H9 (cell line): ENCODE results near the gene ATP2B2. TPM values are rescaled to one million over a fixed set of nuclear protein-coding genes. Genes with fewer than 3 reads are reported as not detected.

Experiments
- DNase-seq: peaks from one replicate; pipeline ENCODE4 v3.0.0-alpha.2; 2017
- H2AFZ ChIP-seq: one replicate; pipeline ENCODE4 v1.6.1; 2013; ENCODE audit warnings: mild to moderate bottlenecking, low read length, control low read depth, moderate library complexity
- H2AK5ac ChIP-seq: 2 replicates; pipeline ENCODE4 v1.6.1; 2013; ENCODE audit warnings: low read length, control low read depth, mixed read lengths; ENCODE audit not compliant: insufficient read length
- H2BK120ac ChIP-seq: one replicate; pipeline ENCODE4 v1.6.1; 2013; ENCODE audit warnings: low read depth, mild to moderate bottlenecking, low read length, control low read depth, inconsistent platforms; ENCODE audit not compliant: poor library complexity, severe bottlenecking
- H2BK12ac ChIP-seq: 2 replicates; pipeline ENCODE4 v1.6.1; 2013; ENCODE audit warnings: low read length, control low read depth, mixed read lengths, low read depth; ENCODE audit not compliant: insufficient read length
- H2BK15ac ChIP-seq: 2 replicates; pipeline ENCODE4 v1.6.1; 2013; ENCODE audit warnings: low read depth, low read length, control low read depth
- H2BK20ac ChIP-seq: one replicate; pipeline ENCODE4 v1.6.1; 2013; ENCODE audit warnings: low read depth, mild to moderate bottlenecking, low read length, control low read depth, inconsistent platforms; ENCODE audit not compliant: poor library complexity, severe bottlenecking
- H2BK5ac ChIP-seq: 2 replicates; pipeline ENCODE4 v1.6.1; 2013; ENCODE audit warnings: low read length, control low read depth, mixed read lengths; ENCODE audit not compliant: insufficient read length
- H3K14ac ChIP-seq: 2 replicates; pipeline ENCODE4 v1.6.1; 2013; ENCODE audit warnings: low read length, control low read depth; ENCODE audit not compliant: insufficient read depth
- H3K18ac ChIP-seq: 2 replicates; pipeline ENCODE4 v1.6.1; 2013; ENCODE audit warnings: low read depth, mild to moderate bottlenecking, mixed read lengths, low read length, control low read depth; ENCODE audit not compliant: insufficient read length
- H3K23ac ChIP-seq: 2 replicates; pipeline ENCODE4 v1.6.1; 2013; ENCODE audit warnings: low read length, control low read depth, mixed read lengths, low read depth; ENCODE audit not compliant: insufficient read length
- H3K23me2 ChIP-seq: 2 replicates; pipeline ENCODE4 v1.6.1; 2013; ENCODE audit warnings: low read depth, mild to moderate bottlenecking, mixed read lengths, low read length, control low read depth; ENCODE audit not compliant: insufficient read length, poor library complexity, severe bottlenecking
- H3K27ac ChIP-seq: 2 replicates; pipeline ENCODE4 v1.5.1; 2013; ENCODE audit warnings: low read length, control low read depth, mixed read lengths, low read depth; ENCODE audit not compliant: insufficient read length
- H3K27me3 ChIP-seq: 2 replicates; pipeline ENCODE4 v1.6.1; 2013; ENCODE audit warnings: low read length, control low read depth, inconsistent platforms; ENCODE audit not compliant: insufficient read depth
- H3K4ac ChIP-seq: 2 replicates; pipeline ENCODE4 v1.6.1; 2013; ENCODE audit warnings: low read depth, mild to moderate bottlenecking, control low read depth, inconsistent platforms, low read length, moderate library complexity
- H3K4me1 ChIP-seq: 2 replicates; pipeline ENCODE4 v1.6.1; 2013; ENCODE audit warnings: low read length, control low read depth, inconsistent platforms; ENCODE audit not compliant: insufficient read depth
- H3K4me2 ChIP-seq: 2 replicates; pipeline ENCODE4 v1.6.1; 2013; ENCODE audit warnings: low read length, control low read depth, mixed read lengths; ENCODE audit not compliant: insufficient read length, insufficient read depth
- H3K56ac ChIP-seq: 2 replicates; pipeline ENCODE4 v1.6.1; 2013; ENCODE audit warnings: low read depth, mild to moderate bottlenecking, mixed read lengths, low read length, control low read depth; ENCODE audit not compliant: insufficient read length
- H3K79me1 ChIP-seq: 2 replicates; pipeline ENCODE4 v1.6.1; 2013; ENCODE audit warnings: low read depth, mild to moderate bottlenecking, moderate library complexity, low read length, control low read depth, inconsistent platforms; ENCODE audit not compliant: insufficient read depth, poor library complexity, severe bottlenecking
- H3K79me2 ChIP-seq: 2 replicates; pipeline ENCODE4 v1.6.1; 2013; ENCODE audit warnings: low read length, control low read depth, inconsistent platforms; ENCODE audit not compliant: insufficient read depth
- H3K9ac ChIP-seq: 2 replicates; pipeline ENCODE4 v1.6.1; 2013; ENCODE audit warnings: low read length, control low read depth, mixed read lengths; ENCODE audit not compliant: insufficient read length; ENCODE audit errors: extremely low read depth
- H3K9me3 ChIP-seq: one replicate; pipeline ENCODE4 v1.6.1; 2013; ENCODE audit warnings: low read depth, low read length, inconsistent platforms; ENCODE audit not compliant: control insufficient read depth
- H3T11ph ChIP-seq: one replicate; pipeline ENCODE4 v1.6.1; 2013; ENCODE audit warnings: mild to moderate bottlenecking, low read length, control low read depth, inconsistent platforms
- H4K20me1 ChIP-seq: one replicate; pipeline ENCODE4 v1.6.1; 2013; ENCODE audit not compliant: control insufficient read depth, insufficient read length, insufficient read depth
- H4K5ac ChIP-seq: 2 replicates; pipeline ENCODE4 v1.6.1; 2013; ENCODE audit warnings: low read depth, mild to moderate bottlenecking, mixed read lengths, low read length, control low read depth; ENCODE audit not compliant: insufficient read length
- H4K8ac ChIP-seq: replicated peaks from 2 replicates; pipeline ENCODE4 v1.6.1; 2013; ENCODE audit warnings: low read length, control low read depth, mixed read lengths, low read depth; ENCODE audit not compliant: insufficient read length
- H4K91ac ChIP-seq: 2 replicates; pipeline ENCODE4 v1.6.1; 2013; ENCODE audit warnings: low read depth, mild to moderate bottlenecking, moderate library complexity, mixed read lengths, low read length, control low read depth; ENCODE audit not compliant: insufficient read length
- H3K27ac Mint-ChIP-seq, 3 experiments: 2 replicates in 2 of 3; 3 replicates in 1 of 3; pipeline ENCODE4 v1.8.0; 2020 to 2021; ENCODE audit warnings: mixed read lengths in 3 of 3, mild to moderate bottlenecking in 1 of 3, moderate library complexity in 1 of 3
- H3K27me3 Mint-ChIP-seq: 2 replicates; pipeline ENCODE4 v1.8.0; 2021; ENCODE audit warnings: low read depth, mild to moderate bottlenecking, moderate library complexity, mixed read lengths
- H3K36me3 Mint-ChIP-seq, 3 experiments: 2 replicates in 2 of 3; 3 replicates in 1 of 3; pipeline ENCODE4 v1.8.0; 2020 to 2021; ENCODE audit warnings: low read depth in 3 of 3, mixed read lengths in 3 of 3; ENCODE audit not compliant: insufficient read depth in 1 of 3
- H3K4me1 Mint-ChIP-seq, 2 experiments: 2 replicates each; pipeline ENCODE4 v1.8.0; 2020; ENCODE audit warnings: mixed read lengths in 2 of 2
- H3K4me3 Mint-ChIP-seq, 2 experiments: 2 replicates in 1 of 2; 3 replicates in 1 of 2; pipeline ENCODE4 v1.8.0; 2020 to 2021; ENCODE audit warnings: mild to moderate bottlenecking in 2 of 2, mixed read lengths in 2 of 2, moderate library complexity in 1 of 2
- H3K9me3 Mint-ChIP-seq, 2 experiments: 2 replicates in 1 of 2; 3 replicates in 1 of 2; pipeline ENCODE4 v1.8.0; 2020; ENCODE audit warnings: mild to moderate bottlenecking in 2 of 2, mixed read lengths in 2 of 2, moderate library complexity in 1 of 2
- WGBS: extraction: QIAGEN DNeasy Blood & Tissue Kit; methylation state at CpG from one replicate; pipeline ENCODE4 v1.1.7; 2013; ENCODE audit warnings: missing lambda C conversion rate, low lambda C conversion rate, mixed read lengths; ENCODE audit not compliant: insufficient read length; ENCODE audit errors: extremely low coverage; 5-methylcytosine and 5-hydroxymethylcytosine counted together
- total RNA-seq: library from RNA; stranded (reverse); gene quantifications from 2 replicates; pipeline ENCODE4 v1.2.1, GENCODE V29; 2021
- TF ChIP-seq, protein P1 (sequence below): fragments of 200-600 bp; sonication (generic); conservative IDR thresholded peaks from 3 replicates; pipeline ENCODE4 v1.8.0; 2021; ENCODE audit warnings: antibody characterized with exemption, mild to moderate bottlenecking

Gene ATP2B2
- total RNA-seq, 1 experiment from 2014 or later: 0.33 TPM

DNA sequence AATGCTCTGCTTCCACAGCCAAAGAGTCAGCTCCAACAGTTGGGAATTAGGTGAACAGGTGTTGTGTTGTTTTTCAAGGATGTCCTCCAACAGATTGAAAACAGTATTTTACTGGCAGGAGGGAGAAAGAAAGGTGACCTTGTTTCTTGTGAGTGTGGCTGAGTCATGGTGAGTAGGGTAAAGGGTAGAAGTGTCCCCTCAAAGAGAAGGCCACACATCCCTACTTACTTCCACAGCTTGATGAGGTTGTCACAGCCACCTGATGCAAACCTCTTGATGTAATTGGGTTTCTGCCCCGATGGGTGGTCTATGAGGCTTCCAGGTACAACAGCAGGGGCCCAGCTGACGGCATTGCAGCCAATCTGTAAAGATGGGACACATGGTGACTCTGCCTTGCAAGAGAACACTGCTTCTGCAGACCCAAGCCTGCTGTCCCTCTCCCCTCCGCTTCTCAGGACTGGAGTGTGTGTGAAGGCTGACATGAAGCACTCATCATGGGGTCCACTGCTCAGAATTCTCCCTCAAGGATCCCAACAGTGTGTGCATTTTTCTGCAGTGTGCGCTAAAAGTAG is 200.0 kb downstream of the ATP2B2 start:
- Histone ChIP-seq H3K79me1 (no peaks in the 10 kb centered on the region), H4K20me1 (no peaks in the 10 kb centered on the region), H4K91ac (no peak overlapping the region), H3T11ph (no peak overlapping the region), H3K4ac (no peak overlapping the region), H2BK120ac (no peak overlapping the region), H3K79me2 (no peaks in the 10 kb centered on the region), H2BK20ac (no peak overlapping the region), H3K23ac (no peak overlapping the region), H4K5ac (no peak overlapping the region), H3K14ac (no peak overlapping the region), H2BK15ac (no peak overlapping the region), H3K27ac (no peak overlapping the region), H3K27me3 (no peaks in the 10 kb centered on the region), H4K8ac (no peak overlapping the region), H2BK12ac (no peak overlapping the region), H3K56ac (no peak overlapping the region), H2BK5ac (no peak overlapping the region), H3K23me2 (no peaks in the 10 kb centered on the region), H3K9me3 (no peaks in the 10 kb centered on the region), H2AFZ (no peak overlapping the region), H3K4me2 (no peak overlapping the region), H3K9ac (no peak overlapping the region), H3K4me1 (no peaks in the 10 kb centered on the region; the same call in 1 of the 2 replicates), H3K18ac (no peak overlapping the region), H2AK5ac (no peak overlapping the region)
- WGBS: no CpG with 5 or more reads among the region's 4 CpGs
- H3K9me3 Mint-ChIP-seq: no peaks in the 10 kb centered on the region
- H3K27ac Mint-ChIP-seq: peak overlapping the region in 1 of 3 experiments; percentile 44; a peak in 1 of 7 replicates
- no peaks in the 10 kb centered on the region for H3K27me3 Mint-ChIP-seq
- peaks cover 39 to 95% (median 91%) of the 10 kb centered on the region in 3 experiments; a peak in 6 of 7 replicates for H3K36me3 Mint-ChIP-seq
- TF ChIP-seq, protein P1, sequence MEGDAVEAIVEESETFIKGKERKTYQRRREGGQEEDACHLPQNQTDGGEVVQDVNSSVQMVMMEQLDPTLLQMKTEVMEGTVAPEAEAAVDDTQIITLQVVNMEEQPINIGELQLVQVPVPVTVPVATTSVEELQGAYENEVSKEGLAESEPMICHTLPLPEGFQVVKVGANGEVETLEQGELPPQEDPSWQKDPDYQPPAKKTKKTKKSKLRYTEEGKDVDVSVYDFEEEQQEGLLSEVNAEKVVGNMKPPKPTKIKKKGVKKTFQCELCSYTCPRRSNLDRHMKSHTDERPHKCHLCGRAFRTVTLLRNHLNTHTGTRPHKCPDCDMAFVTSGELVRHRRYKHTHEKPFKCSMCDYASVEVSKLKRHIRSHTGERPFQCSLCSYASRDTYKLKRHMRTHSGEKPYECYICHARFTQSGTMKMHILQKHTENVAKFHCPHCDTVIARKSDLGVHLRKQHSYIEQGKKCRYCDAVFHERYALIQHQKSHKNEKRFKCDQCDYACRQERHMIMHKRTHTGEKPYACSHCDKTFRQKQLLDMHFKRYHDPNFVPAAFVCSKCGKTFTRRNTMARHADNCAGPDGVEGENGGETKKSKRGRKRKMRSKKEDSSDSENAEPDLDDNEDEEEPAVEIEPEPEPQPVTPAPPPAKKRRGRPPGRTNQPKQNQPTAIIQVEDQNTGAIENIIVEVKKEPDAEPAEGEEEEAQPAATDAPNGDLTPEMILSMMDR: no peak
- H3K4me3 Mint-ChIP-seq: no peak overlapping the region
- DNase-seq: no peak
- H3K4me1 Mint-ChIP-seq: no peaks in the 10 kb centered on the region
